ENCODE results near the gene SPTBN5.

GRCh38 chr15:41852736-41853590 lies 40.9 kb downstream of the SPTBN5 start:
- no peak for TF ChIP-seq CTCF (conservative IDR thresholded peaks at IDR 0.05 in 1 of 2, IDR thresholded peaks at IDR 0.05 in 1 of 2; ENCODE audit: extremely low read depth in 1 of 2, insufficient read depth in 1 of 2, low read depth in 1 of 2, low read length in 2 of 2)
- no peak for TF ChIP-seq EZH2 (IDR thresholded peaks at IDR 0.05; ENCODE audit: borderline replicate concordance, low read length)
